GM18951 (cell line): ENCODE measurements around the gene GNB5.

Source experiments
- POLR2A ChIP-seq: IDR thresholded peaks from 4 replicates; pipeline ENCODE4 v1.6.1; 2011; ENCODE audit warnings: mild to moderate bottlenecking; ENCODE audit not compliant: insufficient read length, insufficient read depth; ENCODE audit errors: extremely low read depth
- in situ Hi-C: fragments of 300-500 bp; cut with MboI; formaldehyde crosslinking; loops from one replicate; pipeline ENCODE4 v1.12.0; 2022; ENCODE audit warnings: low sequenced_read_pairs, mixed read lengths, inconsistent platforms; ENCODE audit not compliant: unreplicated experiment

Gene GNB5

DNA sequence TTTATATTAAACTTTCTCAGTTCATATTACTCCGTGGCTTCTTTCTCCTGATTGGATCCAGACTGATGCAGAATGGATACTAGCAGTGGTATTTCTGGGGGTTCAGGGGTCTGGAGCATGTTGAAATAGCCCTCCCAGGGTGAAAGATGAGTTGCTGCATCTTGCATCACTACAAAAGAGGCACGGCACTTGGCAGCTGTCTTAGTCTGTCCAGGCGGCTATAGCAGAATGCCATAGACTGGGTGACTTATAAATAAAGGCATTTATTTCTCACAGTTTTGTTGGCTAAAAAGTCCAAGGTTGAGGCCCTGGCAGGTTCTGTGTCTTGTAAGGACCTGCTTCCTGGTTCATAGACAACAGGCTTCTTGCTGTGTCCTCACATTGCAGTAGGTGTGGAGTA lies 78.0 kb downstream of the GNB5 start:
- no peak for TF ChIP-seq POLR2A
- in situ Hi-C loops = no loop called here

DNA sequence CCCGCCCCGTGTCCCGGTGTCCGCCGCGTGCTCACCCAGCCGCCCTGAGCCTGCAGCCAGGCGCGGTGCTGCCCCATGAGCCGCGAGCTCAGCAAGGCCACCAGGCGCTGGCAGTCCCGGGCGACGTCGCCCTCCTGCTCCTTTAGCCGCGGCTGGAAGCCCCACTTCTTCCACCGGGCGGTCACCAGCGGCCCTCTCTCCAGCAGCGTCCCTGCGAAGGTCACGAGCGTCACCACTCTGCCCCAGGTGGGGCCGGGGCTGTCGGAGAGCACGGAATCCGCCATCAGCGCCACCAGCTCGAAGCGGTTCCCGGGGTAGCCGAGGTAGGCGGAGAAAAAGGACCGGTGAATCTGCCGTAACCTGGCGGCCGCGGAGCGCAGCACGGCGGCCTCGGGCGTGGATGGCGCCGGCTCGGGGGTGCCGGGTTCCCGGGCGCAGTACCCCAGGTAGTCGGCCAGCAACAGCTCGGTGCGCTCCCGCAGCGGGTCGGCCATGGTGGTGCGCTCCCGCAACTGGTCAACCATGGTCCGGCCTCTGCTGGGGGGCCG lies 78.9 kb downstream of the GNB5 start:
- in situ Hi-C loops = no loop called here

DNA sequence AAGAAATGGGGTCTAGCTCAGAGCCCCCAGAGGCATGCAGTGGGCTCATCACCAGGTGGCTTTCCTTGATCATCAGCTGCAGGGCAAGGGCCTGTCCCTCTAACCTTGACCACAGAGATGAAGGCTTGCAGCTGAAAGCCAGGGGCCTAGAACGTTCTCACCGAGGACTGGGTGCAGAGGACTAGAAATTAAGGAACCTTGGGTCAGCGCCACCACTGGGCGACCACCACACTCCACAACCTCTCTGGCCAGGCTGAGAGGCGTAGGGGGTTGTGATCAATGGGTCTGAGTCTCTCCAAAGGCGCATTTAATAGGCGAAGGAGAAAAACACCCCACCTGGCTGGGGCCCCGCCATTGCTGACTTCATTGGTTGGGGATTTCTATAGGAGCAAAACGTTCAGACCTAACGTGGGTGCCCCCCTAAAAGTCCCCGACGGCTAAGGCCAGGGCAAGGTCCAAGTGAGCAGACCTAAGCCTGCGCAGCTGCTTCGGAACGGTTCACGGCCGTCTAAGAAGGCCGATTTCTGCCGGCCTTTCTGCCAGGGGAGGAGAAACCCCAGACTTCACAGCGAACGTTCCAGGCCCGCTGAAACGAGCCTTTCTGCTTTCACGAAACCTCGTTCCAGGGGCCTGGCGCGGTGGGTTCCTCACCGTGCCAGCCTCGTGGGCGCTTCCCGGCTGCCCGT lies 79.5 kb downstream of the GNB5 start:
- TF ChIP-seq POLR2A = no peak
- in situ Hi-C loops = no loop called here

More for the DNA sequence above, 78.9 kb downstream of the GNB5 start:
- TF ChIP-seq POLR2A = no peak

DNA sequence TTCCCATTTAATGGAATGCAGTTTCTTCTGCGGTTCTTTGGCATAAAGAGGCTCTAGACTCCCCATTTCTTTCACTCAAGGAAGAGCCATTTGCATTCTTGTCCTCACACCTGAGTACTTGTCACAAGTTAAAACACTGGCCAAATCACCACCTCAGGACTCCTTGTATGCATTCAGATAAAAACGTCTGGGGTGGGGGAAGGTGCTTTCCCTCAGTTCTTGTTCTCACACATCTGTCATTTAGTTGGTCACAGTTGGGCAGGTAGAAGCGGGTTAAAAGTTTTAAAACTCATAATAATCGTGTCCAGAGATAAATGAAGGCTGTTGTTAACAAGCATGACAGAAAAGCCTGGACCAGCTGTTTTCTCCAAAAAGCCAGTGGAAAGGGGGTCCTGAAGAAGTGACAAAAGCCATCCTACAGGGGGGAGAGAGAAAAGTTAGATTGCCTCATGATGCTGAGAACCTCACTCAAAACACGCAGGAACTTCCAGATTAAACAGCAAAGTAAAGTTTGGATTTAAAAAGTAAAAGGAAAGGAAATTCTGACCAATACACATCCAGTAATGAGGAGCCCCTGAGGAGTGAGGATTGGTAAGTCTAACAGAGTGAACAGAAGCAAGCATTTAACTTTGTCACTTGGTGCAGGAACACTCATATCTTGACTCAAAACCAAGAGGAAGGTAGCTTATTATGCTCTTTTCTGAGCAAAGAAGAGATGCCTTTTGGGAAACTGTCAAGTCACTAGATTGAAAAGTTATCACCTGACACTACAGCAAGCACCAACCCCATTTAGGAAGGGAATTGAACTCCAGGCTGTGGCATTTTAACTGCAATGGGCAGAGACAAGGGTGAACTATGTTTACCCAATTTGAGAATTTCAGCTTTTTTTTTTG lies 81.4 kb downstream of the GNB5 start:
- in situ Hi-C loops = no loop called here
- no peak for TF ChIP-seq POLR2A

DNA sequence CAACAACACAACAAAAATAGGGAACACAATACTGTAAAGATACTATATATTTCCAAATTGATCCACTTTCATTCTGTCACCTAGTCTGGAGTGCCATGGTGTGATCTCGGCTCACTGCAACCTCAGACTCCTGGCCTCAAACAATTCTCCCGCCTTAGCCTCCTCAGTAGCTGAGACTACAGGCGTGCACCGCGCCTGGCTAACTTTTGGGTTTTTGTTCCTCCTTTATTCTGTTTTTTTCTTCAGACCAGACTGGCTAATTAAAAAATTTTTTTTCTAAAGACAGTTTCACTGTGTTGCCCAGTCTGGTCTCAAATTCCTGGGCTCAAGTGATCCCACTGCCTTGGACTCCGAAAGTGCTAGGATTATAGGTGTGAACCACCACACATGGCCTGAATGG lies 84.0 kb downstream of the GNB5 start:
- TF ChIP-seq POLR2A = no peak

DNA sequence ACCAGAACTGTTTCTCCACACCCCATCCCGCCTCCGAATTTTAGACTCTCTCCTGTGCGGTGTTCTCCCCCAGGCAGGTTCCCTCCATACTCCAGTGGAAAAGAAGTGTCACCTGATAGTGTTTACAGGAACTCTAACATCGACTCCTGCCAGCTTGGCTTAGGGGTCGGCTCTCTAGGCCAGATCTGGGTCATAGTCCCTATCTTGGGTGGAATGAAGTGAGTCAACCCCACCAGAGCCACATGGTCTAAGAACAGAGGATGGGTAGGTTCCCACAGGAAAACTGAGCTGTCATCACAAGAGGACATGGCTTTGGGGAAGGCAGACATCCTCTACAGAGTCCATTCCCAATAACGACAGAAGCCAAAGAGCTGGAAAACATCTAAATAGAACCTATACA lies 84.6 kb downstream of the GNB5 start:
- TF ChIP-seq POLR2A = no peak
- in situ Hi-C loops = no loop called here

More for the DNA sequence above, 84.0 kb downstream of the GNB5 start:
- in situ Hi-C loops = no loop called here

DNA sequence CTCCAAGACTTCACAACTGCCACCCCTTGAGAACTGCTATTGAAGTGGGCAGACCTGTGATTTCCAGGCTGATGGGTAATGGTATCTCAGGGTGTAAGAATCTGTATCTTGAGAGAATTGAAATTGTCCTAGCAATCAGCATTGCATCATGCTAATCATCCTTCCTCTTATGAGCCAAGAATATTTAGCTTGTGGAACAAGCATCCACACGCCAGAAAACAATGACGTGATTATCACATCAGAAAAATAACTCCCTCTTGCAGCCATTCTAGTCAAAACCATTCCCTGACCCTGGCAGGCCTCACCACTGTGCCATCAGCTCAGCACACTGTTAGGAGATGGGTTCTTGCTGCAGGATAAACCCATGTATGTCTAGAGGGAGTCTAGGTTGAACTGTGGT lies 85.3 kb downstream of the GNB5 start:
- in situ Hi-C loops = no loop called here
- no peak for TF ChIP-seq POLR2A

DNA sequence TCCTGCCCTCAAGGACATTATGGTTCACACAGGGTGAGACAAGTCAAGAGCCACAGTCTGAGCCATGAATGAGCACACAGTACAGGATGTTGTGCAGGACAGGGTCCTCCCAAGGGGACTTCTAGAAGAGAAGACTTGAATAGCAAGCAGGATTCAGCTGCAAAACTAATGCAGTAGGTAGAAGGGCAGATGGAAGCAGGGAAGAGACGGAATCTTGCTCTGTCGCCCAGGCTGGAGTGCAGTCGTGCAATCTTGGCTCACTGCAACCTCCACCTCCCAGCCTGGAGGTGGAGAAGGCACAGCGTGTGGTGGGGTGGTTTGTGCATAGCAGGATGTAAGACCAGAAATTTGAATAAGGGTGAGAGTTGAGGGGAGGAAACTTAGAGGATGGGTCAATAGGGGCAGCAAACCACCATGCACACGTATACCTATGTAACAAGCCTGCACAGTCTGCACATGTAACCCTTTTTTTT lies 86.6 kb downstream of the GNB5 start:
- in situ Hi-C loops = no loop called here
- TF ChIP-seq POLR2A = peak; percentile 49

DNA sequence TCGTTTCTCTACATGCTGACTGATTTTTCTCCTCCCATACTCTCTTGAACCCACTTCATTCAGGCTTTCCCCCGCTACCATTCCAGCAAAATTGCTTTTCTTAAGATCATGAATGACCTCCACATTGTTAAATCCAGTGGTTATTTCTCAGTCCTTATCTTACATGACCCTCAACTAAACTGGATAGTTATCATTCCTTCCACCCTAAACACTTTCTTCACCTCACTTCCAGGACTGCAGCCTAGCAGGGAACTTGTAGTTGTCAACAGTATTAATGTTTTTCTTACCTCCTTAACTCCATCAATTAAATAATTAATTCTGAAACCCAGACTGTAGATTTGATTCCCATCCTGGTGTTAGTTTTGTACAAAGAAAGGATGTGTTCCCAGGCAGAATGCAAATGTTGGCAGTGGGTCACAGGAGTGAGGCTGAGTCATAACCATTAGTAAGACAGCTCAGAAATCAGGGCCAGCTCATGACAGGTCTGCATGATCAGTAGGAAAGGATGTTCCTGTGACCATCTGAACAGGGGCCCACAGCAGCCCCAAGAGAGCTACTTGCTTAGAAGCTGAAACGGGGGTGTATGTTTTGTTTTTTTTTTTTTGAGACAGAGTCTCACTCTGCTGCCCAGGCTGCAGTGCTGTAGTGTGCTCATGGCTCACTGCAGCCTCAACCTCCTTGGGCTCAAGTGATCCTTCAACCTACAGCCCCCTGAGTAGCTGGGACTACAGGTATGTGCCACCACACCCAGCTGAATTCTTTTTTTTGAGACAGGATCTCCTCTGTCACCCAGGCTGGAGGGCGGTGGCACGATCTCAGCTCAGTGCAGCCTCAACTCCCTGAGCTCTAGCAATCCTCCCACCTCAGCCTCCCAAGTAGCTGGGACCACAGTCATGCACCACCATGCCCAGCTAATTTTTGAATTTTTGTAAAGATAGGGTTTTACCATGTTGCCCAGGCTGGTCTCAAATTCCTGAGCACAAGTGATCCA lies 87.7 kb downstream of the GNB5 start:
- in situ Hi-C loops = no loop called here
- no peak for TF ChIP-seq POLR2A

DNA sequence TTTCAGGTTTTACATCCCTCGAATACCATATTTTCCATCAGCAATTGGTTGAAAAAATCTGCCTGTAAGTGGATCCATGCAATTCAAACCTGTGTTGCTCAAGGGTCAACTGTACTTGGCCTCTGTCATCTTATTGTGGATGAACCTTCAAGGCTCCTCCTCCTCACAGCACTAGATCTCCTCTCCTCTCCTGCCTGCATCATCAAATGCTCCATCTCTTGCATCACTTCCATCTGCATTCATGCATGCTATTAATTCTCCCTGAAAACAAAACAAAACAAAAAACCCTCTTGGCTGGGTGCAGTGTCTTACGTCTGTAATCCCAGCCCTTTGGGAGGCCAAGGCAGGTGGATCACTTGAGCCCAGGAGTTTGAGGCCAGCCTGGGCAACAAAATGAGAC lies 88.7 kb downstream of the GNB5 start:
- in situ Hi-C loops = no loop called here

DNA sequence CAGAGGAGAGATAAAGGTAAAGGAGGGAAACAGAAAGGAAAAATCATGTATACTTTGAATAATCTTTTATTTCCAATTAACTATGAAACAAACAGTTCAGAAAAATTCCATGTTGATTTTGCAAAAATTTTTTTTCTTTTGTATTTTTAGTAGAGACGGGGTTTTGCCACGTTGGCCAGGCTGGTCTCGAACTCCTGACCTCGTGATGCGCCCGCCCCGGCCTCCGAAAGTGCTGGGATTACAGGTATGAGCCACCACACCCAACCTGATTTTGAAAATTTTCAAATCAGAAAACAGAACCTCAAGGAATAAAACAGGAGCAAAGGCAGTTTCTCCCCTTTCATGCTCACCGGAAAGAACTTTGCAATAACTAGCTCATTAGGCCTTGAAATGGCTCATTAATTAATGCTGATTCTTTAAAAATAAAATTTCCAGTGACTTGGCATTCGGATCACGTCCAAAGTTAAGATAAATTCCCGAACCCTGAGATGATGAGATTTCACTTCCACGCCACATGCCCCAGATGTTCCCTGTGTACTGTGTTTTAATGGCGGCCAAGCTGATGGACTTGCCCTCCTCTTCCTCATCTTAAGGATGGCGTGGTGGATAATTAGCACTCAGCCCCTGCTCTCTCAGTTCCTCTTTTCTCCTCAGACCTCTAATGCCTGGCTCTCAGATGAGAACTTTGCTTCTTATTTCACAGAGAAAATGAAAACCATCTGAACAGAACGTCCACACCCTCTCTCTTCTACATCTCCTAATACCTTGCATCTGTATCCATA lies 89.5 kb downstream of the GNB5 start:
- TF ChIP-seq POLR2A = no peak
- in situ Hi-C loops = no loop called here

More for the DNA sequence above, 88.7 kb downstream of the GNB5 start:
- no peak for TF ChIP-seq POLR2A

DNA sequence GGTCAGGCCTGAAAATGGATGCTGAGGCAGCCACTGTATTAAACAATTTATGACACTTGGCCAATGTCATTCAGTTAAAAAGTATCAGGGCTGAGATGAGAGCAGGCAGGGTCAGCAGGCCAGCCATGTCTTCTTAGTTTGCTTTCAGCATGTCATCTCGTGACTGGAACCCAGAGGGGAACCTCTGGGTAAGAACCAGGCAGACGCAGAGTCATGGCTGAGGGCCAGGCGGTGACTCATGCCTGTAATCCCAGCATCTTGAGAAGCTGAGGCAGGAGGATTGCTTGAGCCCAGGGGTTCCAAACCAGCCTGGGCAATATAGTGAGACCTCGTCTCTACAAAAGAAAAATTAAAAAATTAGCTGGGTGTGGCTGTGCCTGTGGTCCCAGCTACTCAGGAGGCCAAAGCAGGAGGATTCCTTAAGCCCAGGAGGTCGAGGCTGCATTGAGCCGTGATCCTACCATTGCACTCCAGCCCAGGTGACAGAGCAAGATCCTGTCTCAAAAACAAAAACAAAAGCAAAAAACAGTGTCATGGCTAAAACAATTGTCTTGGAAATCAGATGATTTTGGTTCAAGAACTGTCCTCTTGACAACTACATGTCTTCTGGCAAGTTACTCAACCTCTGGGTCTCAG lies 90.3 kb downstream of the GNB5 start:
- in situ Hi-C loops = no loop called here
- no peak for TF ChIP-seq POLR2A
